ENCODE measurements around the gene TMEM255B. TPM values are rescaled to one million over a fixed set of nuclear protein-coding genes. Genes with fewer than 3 reads are reported as not detected.
"Not testable (repeated sequence)": the region's sequence is repeated elsewhere in the genome, so short reads cannot be mapped to it uniquely, and the experiment has no call there.

TMEM255B gene
- total RNA-seq, 4 donors from 2014 or later: 0.26 to 3.8 (median 1.7) TPM

- Histone ChIP-seq H3K9me3 (no peaks in the 10 kb centered on the region), H3K27ac (no peak overlapping the region), H3K4me3 (no peak overlapping the region), H3K4me1 (peaks cover 25% of the 10 kb centered on the region), H3K27me3 (no peaks in the 10 kb centered on the region), H3K36me3 (peaks cover 51% of the 10 kb centered on the region)
- 88% methylated on average over 25 of the region's 25 CpGs for WGBS
- no peak for DNase-seq (ENCODE audit: low spot score in 2 of 2)
- TF ChIP-seq POLR2AphosphoS5 (IDR thresholded peaks at IDR 0.05) (no peak), POLR2A (IDR thresholded peaks at IDR 0.05) (no peak), EP300 (IDR thresholded peaks at IDR 0.05) (no peak), CTCF (IDR thresholded peaks at IDR 0.05) (no peak)
These were observed 74.2 kb downstream of the TMEM255B start for GRCh38 chr13:113833111-113833830.

GRCh38 chr13:113834006-113834405 is 75.0 kb downstream of the TMEM255B start:
- DNase-seq (ENCODE audit: low spot score in 2 of 2): peak in 1 of 2 donors; percentile 46
- Histone ChIP-seq H3K36me3 (peaks cover 47% of the 10 kb centered on the region), H3K4me1 (peaks cover 33% of the 10 kb centered on the region)
- H3K27ac ChIP-seq, H3K9me3 ChIP-seq, H3K4me3 ChIP-seq, H3K27me3 ChIP-seq: not testable (repeated sequence)
- WGBS: 81% methylated on average over 14 of the region's 17 CpGs

- 92% methylated on average over 8 of the region's 38 CpGs for WGBS
- TF ChIP-seq CTCF (IDR thresholded peaks at IDR 0.05): no peak
- TF ChIP-seq POLR2A (IDR thresholded peaks at IDR 0.05): no peak
- no peak for TF ChIP-seq EP300 (IDR thresholded peaks at IDR 0.05)
- no peak for TF ChIP-seq POLR2AphosphoS5 (IDR thresholded peaks at IDR 0.05)
- H3K27me3 ChIP-seq: no peaks in the 10 kb centered on the region
- no peaks in the 10 kb centered on the region for H3K9me3 ChIP-seq
- no peak overlapping the region for H3K4me3 ChIP-seq
- peak in 1 of 2 donors; percentile 64 for DNase-seq (ENCODE audit: low spot score in 2 of 2)
- no peak overlapping the region for H3K27ac ChIP-seq
- peaks cover 47% of the 10 kb centered on the region for H3K36me3 ChIP-seq
- peaks cover 39% of the 10 kb centered on the region for H3K4me1 ChIP-seq
These were observed 75.6 kb downstream of the TMEM255B start for GRCh38 chr13:113834496-113835200.

- Histone ChIP-seq H3K27me3 (no peaks in the 10 kb centered on the region), H3K27ac (peak overlapping the region; percentile 34), H3K36me3 (peaks cover 47% of the 10 kb centered on the region), H3K9me3 (no peaks in the 10 kb centered on the region), H3K4me3 (no peak overlapping the region), H3K4me1 (peaks cover 49% of the 10 kb centered on the region)
- 52% methylated on average over 27 of the region's 37 CpGs for WGBS
- no peak for DNase-seq (ENCODE audit: low spot score in 2 of 2)
- TF ChIP-seq EP300 (IDR thresholded peaks at IDR 0.05): no peak
- no peak for TF ChIP-seq POLR2AphosphoS5 (IDR thresholded peaks at IDR 0.05)
- no peak for TF ChIP-seq POLR2A (IDR thresholded peaks at IDR 0.05)
- TF ChIP-seq CTCF (IDR thresholded peaks at IDR 0.05): no peak
These were observed 76.6 kb downstream of the TMEM255B start for GRCh38 chr13:113835461-113836270.

GRCh38 chr13:113836768-113837559 is 77.9 kb downstream of the TMEM255B start:
- no peaks in the 10 kb centered on the region for H3K27me3 ChIP-seq
- H3K4me3 ChIP-seq: peak overlapping the region; percentile 21
- H3K27ac ChIP-seq: peak overlapping the region; percentile 81
- 25% methylated on average over 18 of the region's 19 CpGs for WGBS
- DNase-seq (ENCODE audit: low spot score in 2 of 2): no peak
- TF ChIP-seq POLR2A (IDR thresholded peaks at IDR 0.05) (no peak), POLR2AphosphoS5 (IDR thresholded peaks at IDR 0.05) (peak in 1 of 3 donors; percentile 2), EP300 (IDR thresholded peaks at IDR 0.05) (no peak), CTCF (IDR thresholded peaks at IDR 0.05) (no peak)
- H3K36me3 ChIP-seq: peaks cover 37% of the 10 kb centered on the region
- peaks cover 57% of the 10 kb centered on the region for H3K4me1 ChIP-seq
- H3K9me3 ChIP-seq: no peaks in the 10 kb centered on the region
